ENCODE measurements around the gene ATG4A.

DNA sequence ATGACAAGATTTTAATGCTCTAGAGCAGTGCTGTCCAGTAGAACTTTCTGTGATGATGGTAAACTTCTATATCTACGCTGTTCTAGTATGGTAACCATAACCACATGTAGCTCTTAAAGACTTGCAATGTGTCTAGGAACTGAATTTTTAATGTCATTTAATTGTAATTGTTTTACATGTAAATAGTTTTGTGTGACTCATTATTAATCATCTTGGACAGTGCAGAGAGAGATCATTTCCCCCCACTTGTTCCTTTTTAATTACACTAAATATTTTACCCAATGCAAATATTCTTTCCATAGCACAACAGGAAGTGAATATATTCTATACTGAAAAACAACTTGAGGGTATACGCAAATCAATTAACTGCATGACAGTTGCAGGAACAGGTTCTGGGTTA lies 5.8 kb downstream of the ATG4A start:
- TF ChIP-seq, protein P1, sequence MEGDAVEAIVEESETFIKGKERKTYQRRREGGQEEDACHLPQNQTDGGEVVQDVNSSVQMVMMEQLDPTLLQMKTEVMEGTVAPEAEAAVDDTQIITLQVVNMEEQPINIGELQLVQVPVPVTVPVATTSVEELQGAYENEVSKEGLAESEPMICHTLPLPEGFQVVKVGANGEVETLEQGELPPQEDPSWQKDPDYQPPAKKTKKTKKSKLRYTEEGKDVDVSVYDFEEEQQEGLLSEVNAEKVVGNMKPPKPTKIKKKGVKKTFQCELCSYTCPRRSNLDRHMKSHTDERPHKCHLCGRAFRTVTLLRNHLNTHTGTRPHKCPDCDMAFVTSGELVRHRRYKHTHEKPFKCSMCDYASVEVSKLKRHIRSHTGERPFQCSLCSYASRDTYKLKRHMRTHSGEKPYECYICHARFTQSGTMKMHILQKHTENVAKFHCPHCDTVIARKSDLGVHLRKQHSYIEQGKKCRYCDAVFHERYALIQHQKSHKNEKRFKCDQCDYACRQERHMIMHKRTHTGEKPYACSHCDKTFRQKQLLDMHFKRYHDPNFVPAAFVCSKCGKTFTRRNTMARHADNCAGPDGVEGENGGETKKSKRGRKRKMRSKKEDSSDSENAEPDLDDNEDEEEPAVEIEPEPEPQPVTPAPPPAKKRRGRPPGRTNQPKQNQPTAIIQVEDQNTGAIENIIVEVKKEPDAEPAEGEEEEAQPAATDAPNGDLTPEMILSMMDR (IDR thresholded peaks at IDR 0.05) = no peak
- TF ChIP-seq POLR2A (IDR thresholded peaks at IDR 0.05) = no peak

Measured in right lobe of liver (tissue), 4 donors.